Lower lobe of right lung (tissue), 2 donors: ENCODE measurements around the gene NAV2. TPM values are rescaled to one million over a fixed set of nuclear protein-coding genes. Genes with fewer than 3 reads are reported as not detected.

Source experiments
- ATAC-seq, 2 donors: fragments of 200-7000 bp; cut with Tn5 transposase; one replicate each; pipeline ENCODE4 v1.9.1; 2020 to 2022; ENCODE audit warnings: mild to moderate bottlenecking in 2 of 2, moderate library complexity in 2 of 2
- DNase-seq: peaks from one replicate; pipeline ENCODE4 v3.0.0-alpha.2; 2020
- H3K27ac ChIP-seq: fragments of 200-600 bp; one replicate; pipeline ENCODE4 v1.8.0; 2022
- H3K27me3 ChIP-seq: fragments of 200-600 bp; one replicate; pipeline ENCODE4 v1.8.0; 2022; ENCODE audit warnings: low read depth
- H3K36me3 ChIP-seq: fragments of 200-600 bp; one replicate; pipeline ENCODE4 v1.8.0; 2022; ENCODE audit warnings: mild to moderate bottlenecking
- H3K4me1 ChIP-seq: fragments of 200-600 bp; one replicate; pipeline ENCODE4 v1.8.0; 2022
- H3K4me3 ChIP-seq: fragments of 200-600 bp; one replicate; pipeline ENCODE4 v1.8.0; 2022; ENCODE audit warnings: mild to moderate bottlenecking
- H3K9me3 ChIP-seq: fragments of 200-600 bp; one replicate; pipeline ENCODE4 v1.8.0; 2022
- intact Hi-C: fragments of 100-400 bp; cut with DNase I; formaldehyde crosslinking; loops from one replicate; pipeline ENCODE4 v1.11.0; 2022
- total RNA-seq: library from RNA; stranded (reverse); fragmentation: NEBNext Ultra II Directional; extraction: Animal tissue kit (Norgen Biotek cat#: 25700); gene quantifications from one replicate; pipeline ENCODE4 v1.2.1, GENCODE V29; 2021
- TF ChIP-seq, protein P1 (sequence below): fragments of 200-600 bp; IDR thresholded peaks from one replicate; pipeline ENCODE4 v1.8.0; 2022; ENCODE audit warnings: antibody characterized with exemption, mild to moderate bottlenecking
- donor health status: DM: no; HTN: yes; CAD: no; lungs with severe emphysema.

Gene NAV2
- total RNA-seq, 1 donor from 2014 or later, result 36.9 TPM

DNA sequence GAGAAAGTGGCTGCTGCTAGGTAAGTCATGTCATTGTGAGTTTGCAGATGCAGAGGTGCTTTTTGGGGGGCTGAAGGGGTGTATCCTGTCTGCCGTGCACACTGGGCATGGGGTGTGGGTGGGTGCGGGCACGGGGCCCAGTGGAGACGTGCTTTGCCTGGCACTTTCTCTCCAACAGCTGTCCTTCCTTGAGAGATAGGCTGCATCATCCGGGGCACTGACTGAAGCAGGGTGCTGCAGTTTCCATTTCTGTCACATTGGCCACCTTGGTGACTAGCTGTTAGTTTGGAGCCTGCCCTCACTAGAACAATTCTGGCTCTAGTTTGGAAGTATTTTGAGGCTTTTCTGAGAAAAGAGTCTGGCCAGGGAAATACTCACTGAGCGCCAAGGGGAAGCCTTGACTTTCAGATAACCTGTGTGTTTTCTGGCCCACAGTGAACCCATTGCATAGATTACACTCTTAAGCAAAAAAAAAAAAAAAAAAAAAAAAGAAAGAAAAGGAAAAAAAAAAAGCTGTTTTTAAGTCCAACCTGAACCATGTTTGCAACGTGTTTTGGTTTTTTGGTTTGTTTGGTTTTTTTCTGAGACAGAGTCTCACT is 219.2 kb downstream of the NAV2 start:
- H3K4me1 ChIP-seq, result no peaks in the 10 kb centered on the region
- ATAC-seq (no peak), DNase-seq (no peak)
- TF ChIP-seq, protein P1, sequence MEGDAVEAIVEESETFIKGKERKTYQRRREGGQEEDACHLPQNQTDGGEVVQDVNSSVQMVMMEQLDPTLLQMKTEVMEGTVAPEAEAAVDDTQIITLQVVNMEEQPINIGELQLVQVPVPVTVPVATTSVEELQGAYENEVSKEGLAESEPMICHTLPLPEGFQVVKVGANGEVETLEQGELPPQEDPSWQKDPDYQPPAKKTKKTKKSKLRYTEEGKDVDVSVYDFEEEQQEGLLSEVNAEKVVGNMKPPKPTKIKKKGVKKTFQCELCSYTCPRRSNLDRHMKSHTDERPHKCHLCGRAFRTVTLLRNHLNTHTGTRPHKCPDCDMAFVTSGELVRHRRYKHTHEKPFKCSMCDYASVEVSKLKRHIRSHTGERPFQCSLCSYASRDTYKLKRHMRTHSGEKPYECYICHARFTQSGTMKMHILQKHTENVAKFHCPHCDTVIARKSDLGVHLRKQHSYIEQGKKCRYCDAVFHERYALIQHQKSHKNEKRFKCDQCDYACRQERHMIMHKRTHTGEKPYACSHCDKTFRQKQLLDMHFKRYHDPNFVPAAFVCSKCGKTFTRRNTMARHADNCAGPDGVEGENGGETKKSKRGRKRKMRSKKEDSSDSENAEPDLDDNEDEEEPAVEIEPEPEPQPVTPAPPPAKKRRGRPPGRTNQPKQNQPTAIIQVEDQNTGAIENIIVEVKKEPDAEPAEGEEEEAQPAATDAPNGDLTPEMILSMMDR, result no peak
- no peaks in the 10 kb centered on the region for H3K27me3 ChIP-seq
- intact Hi-C loops, result no loop called here
- peaks cover 15% of the 10 kb centered on the region for H3K36me3 ChIP-seq
- no peak overlapping the region for H3K27ac ChIP-seq
- H3K4me3 ChIP-seq, result no peak overlapping the region
- no peaks in the 10 kb centered on the region for H3K9me3 ChIP-seq

DNA sequence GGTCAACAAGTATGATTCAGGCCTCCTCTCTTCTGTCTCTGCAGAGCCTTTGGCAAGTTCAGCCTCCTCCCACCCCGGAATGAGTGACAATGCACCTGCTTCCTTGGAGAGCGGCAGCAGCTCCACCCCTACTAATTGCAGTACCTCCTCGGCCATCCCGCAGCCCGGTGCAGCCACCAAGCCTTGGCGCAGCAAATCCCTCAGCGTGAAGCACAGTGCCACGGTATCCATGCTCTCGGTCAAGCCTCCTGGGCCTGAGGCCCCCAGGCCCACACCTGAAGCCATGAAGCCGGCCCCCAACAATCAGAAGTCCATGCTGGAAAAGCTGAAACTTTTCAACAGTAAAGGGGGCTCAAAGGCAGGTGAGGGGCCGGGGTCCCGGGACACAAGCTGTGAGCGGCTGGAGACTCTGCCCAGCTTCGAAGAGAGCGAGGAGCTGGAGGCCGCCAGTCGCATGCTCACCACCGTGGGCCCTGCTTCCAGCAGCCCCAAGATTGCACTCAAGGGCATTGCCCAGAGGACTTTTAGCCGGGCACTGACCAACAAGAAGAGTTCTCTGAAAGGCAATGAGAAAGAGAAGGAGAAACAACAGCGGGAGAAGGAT is 220.6 kb downstream of the NAV2 start:
- Histone ChIP-seq H3K4me3 (no peak overlapping the region), H3K36me3 (peaks cover 15% of the 10 kb centered on the region), H3K9me3 (no peaks in the 10 kb centered on the region), H3K4me1 (no peaks in the 10 kb centered on the region), H3K27me3 (no peaks in the 10 kb centered on the region), H3K27ac (no peak overlapping the region)
- intact Hi-C loops, result no loop called here
- no peak for ATAC-seq
- no peak for DNase-seq
- TF ChIP-seq, protein P1, result no peak

DNA sequence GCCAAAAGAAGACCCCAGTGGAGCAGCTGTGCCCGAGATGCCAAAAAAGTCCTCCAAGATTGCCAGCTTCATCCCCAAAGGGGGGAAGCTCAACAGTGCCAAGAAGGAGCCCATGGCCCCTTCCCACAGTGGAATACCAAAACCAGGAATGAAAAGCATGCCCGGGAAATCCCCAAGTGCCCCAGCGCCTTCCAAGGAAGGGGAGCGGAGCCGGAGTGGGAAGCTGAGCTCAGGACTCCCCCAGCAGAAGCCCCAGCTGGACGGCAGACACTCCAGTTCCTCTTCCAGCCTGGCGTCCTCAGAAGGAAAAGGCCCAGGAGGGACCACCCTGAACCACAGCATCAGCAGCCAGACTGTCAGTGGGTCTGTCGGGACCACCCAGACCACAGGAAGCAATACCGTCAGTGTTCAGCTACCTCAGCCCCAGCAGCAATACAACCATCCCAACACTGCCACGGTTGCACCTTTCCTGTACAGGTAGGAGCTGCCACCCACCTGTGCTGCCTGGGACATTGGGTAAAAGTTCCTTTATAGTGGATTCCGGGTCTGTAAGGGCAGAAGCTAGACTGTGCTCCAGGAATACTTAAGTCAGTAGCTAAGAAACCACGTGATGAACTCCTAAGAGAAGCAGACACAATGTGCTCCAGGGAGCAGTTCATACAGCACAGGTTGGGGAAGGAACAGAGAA is 221.3 kb downstream of the NAV2 start:
- Histone ChIP-seq H3K27ac (no peak overlapping the region), H3K36me3 (peaks cover 15% of the 10 kb centered on the region), H3K4me1 (no peaks in the 10 kb centered on the region), H3K4me3 (no peak overlapping the region), H3K9me3 (no peaks in the 10 kb centered on the region), H3K27me3 (no peaks in the 10 kb centered on the region)
- DNase-seq, result no peak
- no peak for ATAC-seq
- intact Hi-C loops, result no loop called here
- TF ChIP-seq, protein P1, result no peak

DNA sequence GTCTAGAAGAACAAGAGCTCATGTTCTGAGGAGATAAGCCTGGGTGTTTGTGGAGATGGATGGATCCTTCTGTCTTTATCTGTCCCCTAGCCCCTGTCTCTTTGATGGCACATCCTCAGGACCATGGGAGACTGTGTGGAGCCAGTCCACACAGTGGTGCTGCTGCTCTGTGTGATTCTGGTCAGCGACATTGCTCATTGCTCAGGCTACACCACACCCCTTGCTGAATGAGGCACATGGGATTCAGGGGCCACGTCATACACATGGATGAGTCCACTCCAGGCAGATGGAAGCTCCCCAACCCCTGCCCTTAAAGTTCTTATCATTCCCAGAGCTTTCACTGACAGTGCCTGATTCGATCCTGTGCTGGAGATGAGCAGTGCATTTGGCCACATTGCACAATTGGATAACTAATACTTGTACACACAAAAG is 222.2 kb downstream of the NAV2 start:
- peaks cover 18% of the 10 kb centered on the region for H3K36me3 ChIP-seq
- DNase-seq, result no peak
- H3K27ac ChIP-seq, result no peak overlapping the region
- H3K27me3 ChIP-seq, result no peaks in the 10 kb centered on the region
- H3K4me3 ChIP-seq, result no peak overlapping the region
- intact Hi-C loops, result no loop called here
- no peaks in the 10 kb centered on the region for H3K9me3 ChIP-seq
- TF ChIP-seq, protein P1, result no peak
- ATAC-seq, result peak in 1 of 2 donors; percentile 28
- H3K4me1 ChIP-seq, result no peaks in the 10 kb centered on the region

DNA sequence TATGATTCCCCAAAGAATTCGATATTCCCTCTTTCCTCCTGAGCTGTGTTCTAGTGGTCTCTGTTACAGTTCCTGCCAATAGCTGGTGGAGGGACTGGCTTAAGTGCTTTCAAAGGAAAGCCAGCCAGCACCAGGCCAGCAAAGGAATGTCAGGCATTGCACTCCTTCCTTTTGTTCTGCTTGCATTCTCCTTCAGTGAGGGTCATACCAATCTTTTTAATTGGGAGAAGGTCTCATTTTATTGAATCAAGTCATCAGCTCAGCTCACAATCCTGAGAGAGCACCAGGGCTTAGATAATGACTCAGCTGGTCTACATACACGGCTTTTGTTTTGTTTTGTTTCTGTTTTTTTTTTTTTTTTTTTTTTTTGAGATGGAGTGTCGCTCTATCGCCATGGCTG is 222.9 kb downstream of the NAV2 start:
- Histone ChIP-seq H3K27ac (no peak overlapping the region), H3K4me3 (no peak overlapping the region)
- peak in 1 of 2 donors; percentile 25 for ATAC-seq

More for the DNA sequence above, 222.9 kb downstream of the NAV2 start:
- TF ChIP-seq, protein P1, result no peak
- Histone ChIP-seq H3K27me3 (no peaks in the 10 kb centered on the region), H3K9me3 (no peaks in the 10 kb centered on the region), H3K4me1 (no peaks in the 10 kb centered on the region), H3K36me3 (peaks cover 20% of the 10 kb centered on the region)
- intact Hi-C loops, result no loop called here
- no peak for DNase-seq
